Motor neuron (in vitro differentiated cells): ENCODE measurements around the gene CACNG5. TPM values are rescaled to one million over a fixed set of nuclear protein-coding genes. Genes with fewer than 3 reads are reported as not detected.

Experiments used
- ATAC-seq, 8 experiments: fragments of 200-7000 bp; cut with Tn5 transposase; replicated peaks in 6 of 8; 2 replicates each; pipeline ENCODE4 v1.8.0; 2021; ENCODE audit warnings: mild to moderate bottlenecking in 8 of 8, moderate library complexity in 8 of 8
- H3K27ac ChIP-seq, 2 donors: fragments of 250-450 bp; sonication (Bioruptor Pico); 2 replicates each; pipeline ENCODE4 v1.9.0; 2021; ENCODE audit warnings: antibody characterized with exemption in 2 of 2, mild to moderate bottlenecking in 2 of 2, moderate library complexity in 1 of 2
- H3K4me1 ChIP-seq, 2 donors: fragments of 250-450 bp; sonication (Bioruptor Pico); replicated peaks in 1 of 2; 2 replicates each; pipeline ENCODE4 v1.6.1; 2021; ENCODE audit warnings: antibody characterized with exemption in 2 of 2, mild to moderate bottlenecking in 2 of 2, moderate library complexity in 1 of 2
- H3K4me3 ChIP-seq, 5 donors: fragments of 250-450 bp; sonication (Bioruptor Pico); 2 replicates each; pipeline ENCODE4 v1.9.0; 2021; ENCODE audit warnings: antibody characterized with exemption in 5 of 5, mild to moderate bottlenecking in 5 of 5, moderate library complexity in 4 of 5
- WGBS, 10 experiments: fragments of 450-650 bp; shearing (Covaris generic); methylation state at CpG; one replicate each; pipeline ENCODE4 v1.0.0; 2022; 5-methylcytosine and 5-hydroxymethylcytosine counted together
- in situ Hi-C, 9 experiments: fragments of 400-800 bp; cut with MboI; loops; one replicate each; pipeline ENCODE4 v1.15.0; 2021; ENCODE audit warnings: low sequenced_read_pairs in 9 of 9, low pct_unique_long_range_greater_than_20kb in 2 of 9; ENCODE audit not compliant: unreplicated experiment in 9 of 9
- total RNA-seq, 8 experiments: library from RNA; unstranded; fragments of 300-600 nt; gene quantifications; 2 replicates each; pipeline versions ENCODE4 v1.2.3 to v1.2.4, GENCODE V29; 2022

The CACNG5 gene
- total RNA-seq, 8 experiments from 2014 or later: 0.71 to 3.4 (median 2.6) TPM; not detected in 2

DNA sequence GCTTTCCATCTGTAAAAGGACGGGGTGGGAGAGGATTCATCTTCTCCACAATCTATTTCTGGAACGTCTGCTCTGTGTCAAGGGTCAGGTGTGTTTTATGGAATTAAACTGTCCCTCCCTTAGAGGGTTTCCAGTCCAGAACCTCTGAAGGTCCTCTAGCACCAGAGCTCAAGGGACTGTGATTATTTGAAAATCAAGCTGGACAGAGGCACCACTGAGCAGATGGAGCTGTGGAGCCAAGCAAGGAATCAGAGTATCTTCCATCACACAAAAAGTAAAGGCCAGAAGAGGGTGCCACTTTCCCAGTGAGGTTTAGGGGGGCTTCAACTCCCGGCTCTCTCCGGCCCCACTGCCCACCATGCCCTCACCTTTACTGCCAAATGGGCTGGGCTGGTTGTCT, 6.8 kb downstream of the CACNG5 start:
- Histone ChIP-seq H3K4me3 (no peak overlapping the region), H3K27ac (no peak overlapping the region), H3K4me1 (peaks cover 11 to 27% of the 10 kb centered on the region in 2 donors)
- ATAC-seq: no peak
- WGBS, 10 experiments: 0 to 72% (median 40%) methylated on average over 1 to 3 of the region's 4 CpGs; no CpG with 5 or more reads in 4 of the 10 experiments
- in situ Hi-C loops: no loop called here

DNA sequence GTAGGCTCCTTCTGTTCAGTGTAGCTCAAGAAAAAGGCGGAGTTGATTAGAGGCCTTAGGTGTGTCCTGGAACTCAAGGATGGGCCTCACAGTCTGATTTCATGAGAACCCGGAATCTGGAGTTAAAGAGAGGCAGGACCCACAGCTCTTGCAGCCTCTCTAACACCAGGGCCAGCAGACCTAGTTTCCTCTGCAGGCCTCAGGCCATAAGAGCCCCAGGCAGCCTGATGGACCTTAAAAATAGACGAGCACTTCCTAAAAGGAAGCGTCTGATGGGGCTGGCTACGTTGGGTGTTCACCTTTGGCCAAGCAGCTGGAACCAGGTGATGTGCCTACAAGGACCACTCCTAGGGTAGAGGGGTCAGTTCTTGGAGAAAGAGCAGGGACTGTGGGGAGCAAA, 7.6 kb downstream of the CACNG5 start:
- WGBS, 10 experiments: 17 to 96% (median 73%) methylated on average over 1 to 4 of the region's 5 CpGs; no CpG with 5 or more reads in 1 of the 10 experiments
- Histone ChIP-seq H3K27ac (no peak overlapping the region), H3K4me1 (peaks cover 8 to 22% of the 10 kb centered on the region in 2 donors), H3K4me3 (no peak overlapping the region)
- in situ Hi-C loops: no loop called here
- no peak for ATAC-seq

DNA sequence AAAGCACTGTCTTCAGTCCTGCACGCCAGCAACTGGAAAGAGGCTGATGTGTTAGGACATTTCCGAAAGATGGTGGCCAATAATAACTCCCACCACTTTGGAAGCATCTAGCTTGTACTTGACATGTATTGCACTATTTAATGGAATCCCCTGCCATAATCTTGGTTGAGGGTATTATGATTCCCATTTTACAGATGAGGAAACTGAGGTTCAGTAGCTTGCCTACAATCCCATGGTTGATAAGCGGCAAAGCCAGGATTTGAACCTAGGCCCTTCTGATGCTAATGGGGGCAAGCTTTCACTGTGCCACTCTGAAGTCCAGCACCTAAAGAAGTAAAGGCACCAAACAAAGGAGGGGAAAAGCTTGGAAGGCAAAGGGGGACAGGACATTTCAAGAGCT, 8.0 kb downstream of the CACNG5 start:
- no peak overlapping the region for H3K4me3 ChIP-seq
- ATAC-seq: no peak
- peaks cover 6 to 18% of the 10 kb centered on the region in 2 donors for H3K4me1 ChIP-seq
- no peak overlapping the region for H3K27ac ChIP-seq
- in situ Hi-C loops: no loop called here
- 50 to 100% (median 100%) methylated on average over 1 to 3 of the region's 3 CpGs; no CpG with 5 or more reads in 2 of the 10 experiments for WGBS, 10 experiments

DNA sequence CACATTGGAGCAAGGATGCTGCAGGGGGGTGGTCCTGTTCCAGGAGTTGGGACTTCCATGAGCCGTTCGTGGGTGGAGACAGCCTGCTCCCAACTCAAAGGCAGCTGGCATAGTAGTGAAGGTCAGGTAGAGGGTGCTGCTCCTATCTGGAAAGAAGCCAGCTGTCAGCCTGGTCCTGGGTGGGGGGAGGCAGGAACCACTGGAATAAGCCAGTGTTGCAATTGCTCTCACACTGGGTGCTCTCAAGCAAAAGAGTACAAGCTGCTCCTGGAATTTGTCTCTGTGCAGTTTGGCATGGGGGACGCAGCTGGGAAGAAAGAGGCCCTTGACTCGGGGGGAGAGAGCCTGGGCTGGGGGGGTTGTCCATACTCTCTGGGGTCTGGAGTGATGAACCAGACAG, 8.7 kb downstream of the CACNG5 start:
- WGBS, 10 experiments: 75% methylated on average over 2 of the region's 4 CpGs; no CpG with 5 or more reads in 9 of the 10 experiments
- Histone ChIP-seq H3K4me3 (no peak overlapping the region), H3K4me1 (peaks cover 8 to 16% of the 10 kb centered on the region in 2 donors), H3K27ac (no peak overlapping the region)
- peak in 2 of 8 experiments; percentile 29 to 34 for ATAC-seq
- in situ Hi-C loops: no loop called here

DNA sequence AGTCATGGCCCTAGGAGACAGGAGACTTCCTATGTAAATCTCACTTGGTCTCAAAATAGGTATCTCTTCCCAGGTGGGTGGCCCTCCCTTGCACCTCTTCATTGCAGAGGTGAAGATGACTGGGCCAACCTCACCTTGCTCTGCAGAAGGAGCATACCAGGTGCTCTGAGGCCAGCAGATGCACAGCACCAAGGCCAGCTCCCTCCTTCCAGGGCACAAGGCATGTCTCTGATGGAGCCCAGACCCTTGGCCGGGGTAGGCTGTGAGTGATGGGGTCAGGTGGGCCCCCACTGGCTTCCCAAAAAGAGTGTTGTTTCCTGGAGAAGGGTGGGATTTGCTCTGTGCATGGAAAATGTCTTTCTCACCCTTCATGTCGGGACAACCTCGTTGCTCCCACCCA, 12.8 kb downstream of the CACNG5 start:
- peaks cover 15 to 21% of the 10 kb centered on the region in 2 donors for H3K4me1 ChIP-seq
- no peak overlapping the region for H3K27ac ChIP-seq
- ATAC-seq: no peak
- H3K4me3 ChIP-seq: no peak overlapping the region
- in situ Hi-C loops: no loop called here
- WGBS, 10 experiments: 33 to 90% (median 80%) methylated on average over 2 to 3 of the region's 3 CpGs; no CpG with 5 or more reads in 6 of the 10 experiments

DNA sequence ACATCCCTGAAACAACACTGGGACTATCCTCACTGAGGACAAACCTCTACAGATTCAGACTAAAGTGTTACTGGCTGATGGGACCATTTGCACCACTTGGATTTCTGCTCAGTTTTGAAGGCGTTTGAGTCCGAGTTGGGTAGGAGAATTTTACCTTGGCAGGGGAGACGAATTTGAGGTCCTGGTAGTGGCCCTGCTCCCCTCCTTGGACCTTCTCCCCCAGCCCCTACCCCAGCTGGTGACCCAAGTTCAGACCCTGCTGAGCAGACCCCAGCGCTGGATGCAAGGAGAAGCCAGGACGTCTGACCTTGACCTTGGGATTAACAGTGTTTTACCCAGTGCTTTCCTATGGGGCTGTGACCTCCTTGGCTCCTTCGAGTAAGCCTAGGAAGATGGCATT, 13.6 kb downstream of the CACNG5 start:
- WGBS, 10 experiments: 80% methylated on average over 1 of the region's 6 CpGs; no CpG with 5 or more reads in 9 of the 10 experiments
- H3K4me3 ChIP-seq: no peak overlapping the region
- H3K27ac ChIP-seq: peak overlapping the region in 1 of 2 donors; percentile 27
- ATAC-seq: no peak
- in situ Hi-C loops: no loop called here
- peaks cover 15 to 21% of the 10 kb centered on the region in 2 donors for H3K4me1 ChIP-seq

DNA sequence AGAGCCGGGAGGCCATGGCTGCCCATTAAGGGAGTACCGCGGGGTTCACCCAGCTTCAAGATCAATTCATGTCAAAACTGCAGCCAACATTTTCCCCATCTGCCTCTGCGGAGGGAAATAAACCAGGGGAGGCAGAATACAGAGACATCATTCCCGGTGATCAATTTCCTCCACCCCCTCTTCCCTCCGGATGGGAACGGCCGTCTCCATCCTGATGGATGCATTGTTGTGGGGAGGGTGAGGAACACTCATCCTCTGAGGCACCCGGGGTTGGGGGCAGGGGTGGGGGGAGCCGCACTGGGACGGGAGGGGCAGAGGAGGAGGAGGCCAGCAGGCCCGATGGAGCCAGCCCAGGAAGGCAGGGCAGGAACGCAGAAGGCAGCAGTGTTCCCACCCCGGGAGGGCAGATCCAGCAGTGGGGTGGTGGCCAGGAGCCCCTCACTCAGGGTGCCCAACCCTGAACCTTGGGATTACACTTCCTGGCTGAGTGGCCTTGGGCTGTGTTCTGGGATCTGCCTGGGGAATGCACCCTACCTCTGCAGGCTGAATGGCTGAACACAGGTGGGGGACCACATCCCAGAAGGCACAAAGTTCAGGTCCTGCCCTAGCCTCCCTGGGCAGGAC, 14.2 kb downstream of the CACNG5 start:
- WGBS, 10 experiments: 20 to 100% (median 80%) methylated on average over 1 to 3 of the region's 14 CpGs; no CpG with 5 or more reads in 5 of the 10 experiments
- Histone ChIP-seq H3K27ac (peak overlapping the region; percentile 56 to 69), H3K4me1 (peaks cover 15 to 17% of the 10 kb centered on the region in 2 donors), H3K4me3 (no peak overlapping the region)
- in situ Hi-C loops: no loop called here
- ATAC-seq: peak in 5 of 8 experiments; percentile 74 to 95 (median 86)

DNA sequence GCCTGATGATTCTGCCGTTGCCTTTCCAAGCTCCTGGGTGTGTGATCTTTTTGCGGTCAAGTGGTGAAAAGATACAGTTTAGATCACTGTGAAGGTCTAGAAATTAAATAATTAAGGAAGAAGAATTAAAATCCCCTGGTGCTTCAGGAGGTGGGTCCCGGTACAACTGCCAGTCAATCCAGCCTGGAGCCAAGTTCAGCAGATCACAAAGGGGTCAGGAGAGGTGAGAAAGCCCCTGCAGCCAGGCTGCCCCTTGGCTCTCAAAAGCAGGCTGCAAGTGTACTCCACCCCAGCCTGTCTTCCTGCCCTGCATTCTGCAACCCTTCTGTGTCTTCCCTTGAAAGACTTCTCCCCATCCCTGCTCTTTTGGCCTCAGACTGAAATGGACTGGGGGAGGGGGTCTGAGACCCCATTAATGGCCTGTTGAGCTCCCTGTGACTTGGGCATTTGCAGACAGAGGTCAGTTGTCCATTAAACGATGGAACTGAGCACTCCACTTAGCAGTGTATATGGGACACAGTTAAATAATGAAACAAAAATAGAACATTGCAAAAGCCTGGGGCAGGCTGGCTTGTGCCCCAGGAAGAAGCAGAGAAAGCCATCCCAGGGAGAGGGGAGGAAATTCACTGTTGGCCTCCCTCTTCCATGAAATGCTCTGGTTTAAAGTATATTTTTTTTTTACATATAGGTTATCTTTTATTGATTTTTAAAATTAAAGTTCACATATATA, 15.1 kb downstream of the CACNG5 start:
- WGBS, 10 experiments: 29 to 100% (median 72%) methylated on average over 1 to 3 of the region's 4 CpGs; no CpG with 5 or more reads in 2 of the 10 experiments
- in situ Hi-C loops: no loop called here
- Histone ChIP-seq H3K4me1 (peaks cover 15 to 17% of the 10 kb centered on the region in 2 donors), H3K4me3 (no peak overlapping the region), H3K27ac (peak overlapping the region; percentile 56 to 69)
- ATAC-seq: peak in 2 of 8 experiments; percentile 25

DNA sequence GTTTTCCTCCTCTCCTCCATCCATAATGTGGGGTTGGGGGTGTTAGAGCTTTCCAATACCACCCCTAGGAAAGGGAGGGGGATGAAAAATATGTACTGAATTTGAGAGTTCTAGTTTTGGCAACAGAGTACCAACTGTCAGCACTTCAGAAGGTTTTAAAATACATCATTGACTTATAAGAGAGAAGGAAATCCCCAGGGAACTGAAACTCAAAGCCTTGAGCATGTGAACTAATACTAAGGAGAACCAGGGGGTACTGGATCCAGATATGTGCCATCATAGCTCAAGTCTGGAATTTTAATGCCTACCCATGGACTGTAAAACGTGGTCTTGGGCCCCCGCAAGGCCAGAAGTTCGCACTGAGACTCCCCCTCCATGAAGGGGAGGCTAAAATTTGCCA, 15.8 kb downstream of the CACNG5 start:
- WGBS, 10 experiments: 0 to 92% (median 67%) methylated on average over 1 to 2 of the region's 3 CpGs; no CpG with 5 or more reads in 4 of the 10 experiments
- ATAC-seq: no peak
- H3K4me1 ChIP-seq: peaks cover 15 to 17% of the 10 kb centered on the region in 2 donors
- no peak overlapping the region for H3K27ac ChIP-seq
- H3K4me3 ChIP-seq: no peak overlapping the region
- in situ Hi-C loops: no loop called here

DNA sequence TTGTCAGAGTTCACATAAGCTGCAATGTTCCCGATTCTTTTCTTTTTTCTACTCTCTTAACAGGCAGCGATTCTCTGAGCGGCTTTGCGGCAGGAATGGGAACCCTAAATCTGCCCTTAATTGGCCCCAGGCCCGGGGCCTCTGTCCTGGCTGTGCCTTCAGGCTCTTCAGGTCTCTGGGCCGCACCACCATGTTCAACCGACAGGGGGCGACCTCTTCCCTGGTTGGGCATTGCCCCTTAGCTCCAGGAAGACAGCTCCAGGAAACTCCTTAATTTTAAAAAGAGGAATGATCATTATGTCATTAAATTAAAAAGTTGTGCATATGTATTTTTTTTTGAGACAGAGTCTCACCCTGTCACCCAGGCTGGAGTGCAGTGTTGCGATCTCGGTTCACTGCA, 20.3 kb downstream of the CACNG5 start:
- Histone ChIP-seq H3K27ac (no peak overlapping the region), H3K4me3 (no peak overlapping the region), H3K4me1 (peaks cover 1 to 3% of the 10 kb centered on the region in 2 donors)
- 25 to 100% (median 73%) methylated on average over 1 to 9 of the region's 10 CpGs; no CpG with 5 or more reads in 4 of the 10 experiments for WGBS, 10 experiments
- ATAC-seq: no peak
- in situ Hi-C loops: no loop called here

DNA sequence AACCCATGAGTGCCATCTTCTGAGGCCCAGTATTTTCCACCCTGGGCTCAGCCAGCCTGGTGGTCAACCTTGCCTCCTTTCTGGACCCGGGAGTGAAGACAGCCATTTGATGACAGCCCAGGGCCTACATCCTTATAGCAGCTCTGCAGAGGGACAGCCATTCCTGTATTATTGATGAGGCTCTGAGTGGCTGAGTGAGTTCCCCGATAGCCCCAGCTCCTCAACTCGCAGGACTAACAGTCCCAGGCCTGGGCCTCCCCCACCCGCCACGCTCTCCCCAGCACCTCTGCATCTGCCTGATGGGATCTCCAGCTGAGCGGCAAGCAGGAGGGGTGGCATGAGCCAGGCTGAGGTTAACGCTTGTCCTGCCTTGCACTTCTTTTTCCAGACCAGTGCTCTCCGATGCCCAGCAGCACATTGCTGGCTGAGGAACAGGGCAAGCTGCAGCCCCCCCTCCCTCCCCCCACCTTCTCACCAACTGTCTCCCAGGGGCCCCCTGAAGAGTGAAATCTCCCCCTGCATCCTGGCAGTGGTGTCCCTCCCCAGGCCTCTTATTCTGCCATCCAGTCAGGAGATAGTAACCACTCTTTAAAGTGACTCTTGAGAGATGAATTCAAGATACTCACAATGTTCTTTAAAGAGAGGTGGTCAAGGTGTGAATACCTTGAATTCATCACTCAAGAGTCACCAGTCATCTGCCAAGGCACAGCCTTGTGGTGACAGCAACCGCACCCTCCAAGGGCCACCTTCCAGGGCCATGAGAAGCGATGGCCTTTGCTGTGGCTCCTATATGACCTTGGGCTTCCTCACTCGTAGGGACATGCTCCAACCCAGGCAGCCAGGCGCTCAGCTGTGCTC, 23.5 kb downstream of the CACNG5 start:
- 83 to 100% (median 87%) methylated on average over 1 to 5 of the region's 12 CpGs; no CpG with 5 or more reads in 4 of the 10 experiments for WGBS, 10 experiments

DNA sequence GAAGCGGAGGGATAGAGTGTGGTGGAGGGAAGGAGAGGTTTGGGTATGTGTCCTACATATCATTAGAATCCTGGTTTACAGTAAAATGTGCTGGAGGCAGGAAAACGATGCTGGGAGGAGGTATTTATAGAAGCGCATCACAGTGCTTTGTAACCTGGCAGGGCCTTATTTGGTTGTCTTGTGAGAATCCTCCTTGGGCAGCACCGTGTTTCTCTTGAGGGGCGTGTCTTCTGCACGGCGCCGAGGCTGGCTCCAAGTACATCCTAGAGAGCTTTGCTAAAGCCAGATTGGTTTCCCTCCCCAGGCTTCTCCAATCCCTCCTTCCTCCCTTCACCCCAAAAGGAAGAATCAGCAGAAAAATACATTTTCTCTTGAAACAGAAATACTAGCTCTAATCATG, 24.4 kb downstream of the CACNG5 start:
- ATAC-seq: peak in 1 of 8 experiments; percentile 67
- 0 to 80% (median 71%) methylated on average over 2 to 8 of the region's 8 CpGs; no CpG with 5 or more reads in 5 of the 10 experiments for WGBS, 10 experiments
- in situ Hi-C loops: no loop called here

More for the DNA sequence above, 23.5 kb downstream of the CACNG5 start:
- ATAC-seq: no peak
- H3K4me3 ChIP-seq: no peak overlapping the region
- H3K27ac ChIP-seq: no peak overlapping the region
- in situ Hi-C loops: no loop called here
- no peaks in the 10 kb centered on the region for H3K4me1 ChIP-seq

DNA sequence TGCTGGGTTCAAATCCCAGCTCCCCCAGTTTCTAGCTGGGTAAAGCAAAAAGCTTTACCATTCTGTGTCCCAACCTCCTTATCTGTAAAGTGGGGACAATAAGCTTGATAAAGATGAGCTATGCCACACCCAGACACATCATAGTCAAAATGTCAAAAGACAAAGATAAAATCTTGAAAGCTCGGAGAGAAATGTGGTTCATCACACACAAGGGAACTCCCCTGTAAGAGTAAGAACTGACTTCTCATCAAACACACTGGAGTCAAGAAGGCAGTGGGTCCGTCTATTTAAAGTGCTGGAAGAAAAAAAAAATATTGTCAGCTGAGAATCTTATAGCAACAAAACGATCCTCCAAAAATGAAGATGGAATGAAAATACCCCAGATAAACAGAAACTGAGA, 25.3 kb downstream of the CACNG5 start:
- no peak for ATAC-seq
- Histone ChIP-seq H3K4me1 (no peaks in the 10 kb centered on the region), H3K4me3 (no peak overlapping the region), H3K27ac (no peak overlapping the region)
- 39 to 87% (median 63%) methylated on average over 1 to 3 of the region's 3 CpGs for WGBS, 10 experiments
- in situ Hi-C loops: no loop called here

More for the DNA sequence above, 24.4 kb downstream of the CACNG5 start:
- Histone ChIP-seq H3K27ac (no peak overlapping the region), H3K4me3 (no peak overlapping the region), H3K4me1 (no peaks in the 10 kb centered on the region)
